ENCODE data around the gene ZEB2.

GRCh38 chr2:144463266-144463665, 56.7 kb downstream of the ZEB2 start:
- TF ChIP-seq CTCF (IDR thresholded peaks at IDR 0.05), result no peak
- no peak for TF ChIP-seq POLR2A (IDR thresholded peaks at IDR 0.05)
- TF ChIP-seq POLR2AphosphoS5 (IDR thresholded peaks at IDR 0.05), result no peak
- no peak for TF ChIP-seq EP300 (IDR thresholded peaks at IDR 0.05)

All from sigmoid colon (tissue), 4 donors.